ENCODE measurements around the gene GAB4.

DNA sequence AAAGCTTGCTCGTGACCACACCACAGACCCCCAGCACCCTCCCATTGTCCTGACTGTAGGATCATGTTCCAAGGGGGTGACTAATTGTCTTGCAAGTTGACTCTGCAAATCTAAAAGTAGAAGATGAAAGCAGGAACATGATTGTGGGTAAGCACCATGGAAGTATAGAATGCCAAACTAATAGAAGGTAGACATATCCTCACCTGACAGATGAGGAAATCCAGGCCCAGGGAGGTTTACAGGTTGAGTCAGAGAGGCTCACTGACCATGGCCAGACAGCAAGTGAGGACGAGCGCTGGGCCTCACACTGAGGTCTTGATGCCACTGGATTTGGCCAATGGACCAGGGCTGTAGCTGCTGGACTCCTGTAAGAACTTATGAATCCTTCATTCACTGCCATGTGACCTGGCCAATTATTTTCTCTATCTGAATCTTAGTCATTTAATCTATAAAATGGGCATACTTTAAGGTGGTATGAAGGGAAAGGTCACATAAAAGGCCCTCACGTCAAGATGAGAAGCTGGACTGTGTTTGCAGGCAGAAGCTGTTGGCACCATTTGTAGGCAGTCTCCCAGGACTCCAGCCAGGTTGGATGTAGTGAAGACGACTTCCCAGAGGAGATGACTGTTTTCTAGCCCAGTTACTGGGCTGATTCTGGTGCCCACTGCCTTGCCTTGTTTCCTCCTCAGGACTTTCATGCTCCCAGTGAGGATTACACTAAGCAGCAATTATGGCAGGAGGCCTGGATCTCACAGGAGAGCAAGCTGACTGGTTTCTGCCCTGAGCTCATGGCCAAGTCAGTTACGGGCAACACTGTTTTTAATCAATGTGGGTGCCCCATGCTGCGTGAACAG, 54.6 kb downstream of the GAB4 start:
- no peak for TF ChIP-seq JUNB (IDR thresholded peaks at IDR 0.05)
- TF ChIP-seq POLR2AphosphoS2 (conservative IDR thresholded peaks at IDR 0.05; ENCODE audit: low read length): no peak

All from A549 (cell line).